Stomach (tissue), 4 donors: ENCODE results near the gene C1orf159.
"Not testable (repeated sequence)": the region's sequence is repeated elsewhere in the genome, so short reads cannot be mapped to it uniquely, and the experiment has no call there.

ENCODE experiments used
- EP300 ChIP-seq: sonication (generic); formaldehyde crosslinking; IDR thresholded peaks from one replicate; pipeline ENCODE4 v1.6.1; 2017; ENCODE audit warnings: antibody characterized with exemption
- TF ChIP-seq, protein P1 (sequence below), 7 experiments: fragments of 450-650 bp in 4 of 7; fragments of 200-600 bp in 3 of 7; sonication (generic) in 3 of 7; IDR thresholded peaks; one replicate each; pipeline ENCODE4 v1.5.1; 2016 to 2019; ENCODE audit warnings: antibody characterized with exemption in 7 of 7, control low read depth in 2 of 7, mild to moderate bottlenecking in 1 of 7

DNA sequence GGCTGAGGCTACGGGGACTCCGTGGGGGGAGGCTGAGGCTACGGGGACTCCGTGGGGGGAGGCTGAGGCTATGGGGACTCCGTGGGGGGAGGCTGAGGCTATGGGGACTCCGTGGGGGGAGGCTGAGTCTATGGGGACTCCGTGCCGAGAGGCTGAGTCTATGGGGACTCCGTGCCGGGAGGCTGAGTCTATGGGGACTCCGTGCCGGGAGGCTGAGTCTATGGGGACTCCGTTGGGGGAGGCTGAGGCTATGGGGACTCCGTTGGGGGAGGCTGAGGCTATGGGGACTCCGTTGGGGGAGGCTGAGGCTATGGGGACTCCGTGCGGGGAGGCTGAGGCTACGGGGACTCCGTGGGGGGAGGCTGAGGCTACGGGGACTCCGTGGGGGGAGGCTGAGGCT lies 38.5 kb downstream of the C1orf159 start:
- TF ChIP-seq, protein P1, sequence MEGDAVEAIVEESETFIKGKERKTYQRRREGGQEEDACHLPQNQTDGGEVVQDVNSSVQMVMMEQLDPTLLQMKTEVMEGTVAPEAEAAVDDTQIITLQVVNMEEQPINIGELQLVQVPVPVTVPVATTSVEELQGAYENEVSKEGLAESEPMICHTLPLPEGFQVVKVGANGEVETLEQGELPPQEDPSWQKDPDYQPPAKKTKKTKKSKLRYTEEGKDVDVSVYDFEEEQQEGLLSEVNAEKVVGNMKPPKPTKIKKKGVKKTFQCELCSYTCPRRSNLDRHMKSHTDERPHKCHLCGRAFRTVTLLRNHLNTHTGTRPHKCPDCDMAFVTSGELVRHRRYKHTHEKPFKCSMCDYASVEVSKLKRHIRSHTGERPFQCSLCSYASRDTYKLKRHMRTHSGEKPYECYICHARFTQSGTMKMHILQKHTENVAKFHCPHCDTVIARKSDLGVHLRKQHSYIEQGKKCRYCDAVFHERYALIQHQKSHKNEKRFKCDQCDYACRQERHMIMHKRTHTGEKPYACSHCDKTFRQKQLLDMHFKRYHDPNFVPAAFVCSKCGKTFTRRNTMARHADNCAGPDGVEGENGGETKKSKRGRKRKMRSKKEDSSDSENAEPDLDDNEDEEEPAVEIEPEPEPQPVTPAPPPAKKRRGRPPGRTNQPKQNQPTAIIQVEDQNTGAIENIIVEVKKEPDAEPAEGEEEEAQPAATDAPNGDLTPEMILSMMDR (IDR thresholded peaks at IDR 0.05): not testable (repeated sequence)
- not testable (repeated sequence) for TF ChIP-seq EP300
